Testis (tissue), 2 donors: Measurements from ENCODE around the gene ZNRF3.

Experiments used
- CTCF ChIP-seq, 3 experiments: fragments of 450-650 bp in 2 of 3; fragments of 200-600 bp in 1 of 3; sonication (generic) in 1 of 3; IDR thresholded peaks; one replicate each; pipeline ENCODE4 v1.5.1; 2016 to 2019; ENCODE audit warnings: antibody characterized with exemption in 3 of 3, mild to moderate bottlenecking in 2 of 3, moderate library complexity in 1 of 3
- POLR2A ChIP-seq: fragments of 450-650 bp; IDR thresholded peaks from one replicate; pipeline ENCODE4 v1.6.1; 2017; ENCODE audit warnings: antibody characterized with exemption, mild to moderate bottlenecking, moderate library complexity

GRCh38 chr22:28900379-28900925 is 17.1 kb downstream of the ZNRF3 start:
- TF ChIP-seq CTCF (IDR thresholded peaks at IDR 0.05) (no peak), POLR2A (no peak)
